Breast epithelium (tissue), 3 donors: Measurements from ENCODE around the gene PRPF38A.

Experiments used
- CTCF ChIP-seq, 3 donors: fragments of 450-650 bp; IDR thresholded peaks; one replicate each; pipeline ENCODE4 v1.5.1; 2016 to 2017; ENCODE audit warnings: antibody characterized with exemption in 3 of 3, mild to moderate bottlenecking in 3 of 3, moderate library complexity in 3 of 3
- POLR2A ChIP-seq: fragments of 450-650 bp; IDR thresholded peaks from one replicate; pipeline ENCODE4 v1.6.1; 2016; ENCODE audit warnings: antibody characterized with exemption, mild to moderate bottlenecking, moderate library complexity

GRCh38 chr1:52358851-52359497, 45.4 kb upstream of the PRPF38A start:
- TF ChIP-seq CTCF (IDR thresholded peaks at IDR 0.05), result no peak
- TF ChIP-seq POLR2A, result no peak
